HG03442 (cell line): ENCODE data around the gene SERINC4.

Experiments used
- ATAC-seq: cut with Tn5 transposase; IDR thresholded peaks from one replicate; pipeline ENCODE4 v1.9.1; 2021; ENCODE audit warnings: mild to moderate bottlenecking, moderate library complexity; ENCODE audit not compliant: unreplicated experiment

Gene SERINC4

GRCh38 chr15:43763819-43764446 is 36.1 kb downstream of the SERINC4 start:
- no peak for ATAC-seq

- ATAC-seq = no peak
Observed at GRCh38 chr15:43762824-43763223, 37.2 kb downstream of the SERINC4 start.

- ATAC-seq = no peak
Observed at GRCh38 chr15:43751885-43752284, 48.1 kb downstream of the SERINC4 start.

GRCh38 chr15:43749690-43750345 is 50.2 kb downstream of the SERINC4 start:
- peak; percentile 34 for ATAC-seq

GRCh38 chr15:43748376-43748775 is 51.6 kb downstream of the SERINC4 start:
- ATAC-seq = no peak

GRCh38 chr15:43746903-43747309 is 53.1 kb downstream of the SERINC4 start:
- peak; percentile 5 for ATAC-seq

GRCh38 chr15:43746245-43746902 is 53.6 kb downstream of the SERINC4 start, which contains the start of gene PDIA3:
Gene PDIA3 (plus strand): TSS chr15:43746438. CDS start chr15:43746540, 102 bp downstream.
- ATAC-seq = peak; percentile 76
